Measurements from ENCODE around the gene PALLD.
"Not testable (repeated sequence)": the region's sequence is repeated elsewhere in the genome, so short reads cannot be mapped to it uniquely, and the experiment has no call there.

The PALLD gene

GRCh38 chr4:168777277-168777965 lies 280.6 kb downstream of the PALLD start:
- DNase-seq, result no peak

DNA sequence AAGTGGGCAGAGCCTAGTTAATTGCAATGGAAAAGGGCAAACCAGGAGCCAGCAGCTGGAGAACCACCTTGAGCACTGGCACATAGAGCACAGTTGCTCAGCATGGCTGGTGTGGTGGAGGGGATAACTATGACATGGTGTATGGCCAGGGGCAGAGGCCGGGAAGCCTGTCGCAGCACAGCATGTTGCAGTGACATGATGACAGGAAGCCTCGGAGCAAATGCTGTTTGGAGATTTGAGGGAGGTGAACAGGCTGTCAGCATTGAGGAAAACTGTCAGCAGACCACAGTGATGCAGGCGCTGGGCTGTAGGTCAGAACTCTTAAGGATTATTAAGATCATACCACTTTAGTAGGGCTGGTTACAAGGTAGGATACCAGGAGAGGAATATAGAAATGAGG lies 284.5 kb downstream of the PALLD start:
- no peak for DNase-seq

DNA sequence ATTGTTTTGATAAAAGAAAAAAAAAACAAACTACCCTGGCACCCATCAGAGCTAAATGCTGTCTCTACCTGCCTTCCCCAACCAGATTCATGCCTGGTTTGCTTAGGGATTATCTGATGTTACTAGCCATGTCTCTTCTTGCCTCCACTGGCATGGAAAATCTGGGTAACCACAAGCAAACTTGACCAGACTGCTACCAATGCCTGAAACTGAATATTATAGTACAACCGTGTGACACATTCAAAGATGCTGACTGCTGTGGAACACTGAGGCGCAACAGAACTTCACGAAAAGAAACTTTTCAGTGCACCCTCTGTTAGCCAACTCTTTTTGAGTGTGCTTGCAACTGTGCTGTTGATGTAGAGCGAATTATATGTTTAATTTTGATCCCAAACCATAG lies 285.1 kb downstream of the PALLD start:
- DNase-seq, result no peak

DNA sequence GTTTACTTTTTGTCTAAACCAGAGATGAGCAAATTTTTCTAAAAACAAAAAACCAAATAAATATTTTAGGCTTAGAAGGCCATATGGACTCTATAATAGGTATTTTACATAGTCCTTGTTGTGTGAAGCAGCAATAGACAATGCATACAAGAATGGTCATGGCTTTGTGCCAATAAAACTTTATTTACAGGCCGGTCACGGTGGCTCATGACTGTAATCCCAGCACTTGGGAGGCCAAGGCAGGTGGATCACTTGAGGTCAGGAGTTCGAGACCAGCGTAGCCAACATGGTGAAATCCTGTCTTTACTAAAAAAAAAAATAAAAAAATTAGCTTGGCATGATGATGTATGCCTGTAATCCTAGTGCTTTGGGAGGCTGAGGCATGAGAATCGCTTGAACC lies 285.6 kb downstream of the PALLD start:
- DNase-seq, result no peak

DNA sequence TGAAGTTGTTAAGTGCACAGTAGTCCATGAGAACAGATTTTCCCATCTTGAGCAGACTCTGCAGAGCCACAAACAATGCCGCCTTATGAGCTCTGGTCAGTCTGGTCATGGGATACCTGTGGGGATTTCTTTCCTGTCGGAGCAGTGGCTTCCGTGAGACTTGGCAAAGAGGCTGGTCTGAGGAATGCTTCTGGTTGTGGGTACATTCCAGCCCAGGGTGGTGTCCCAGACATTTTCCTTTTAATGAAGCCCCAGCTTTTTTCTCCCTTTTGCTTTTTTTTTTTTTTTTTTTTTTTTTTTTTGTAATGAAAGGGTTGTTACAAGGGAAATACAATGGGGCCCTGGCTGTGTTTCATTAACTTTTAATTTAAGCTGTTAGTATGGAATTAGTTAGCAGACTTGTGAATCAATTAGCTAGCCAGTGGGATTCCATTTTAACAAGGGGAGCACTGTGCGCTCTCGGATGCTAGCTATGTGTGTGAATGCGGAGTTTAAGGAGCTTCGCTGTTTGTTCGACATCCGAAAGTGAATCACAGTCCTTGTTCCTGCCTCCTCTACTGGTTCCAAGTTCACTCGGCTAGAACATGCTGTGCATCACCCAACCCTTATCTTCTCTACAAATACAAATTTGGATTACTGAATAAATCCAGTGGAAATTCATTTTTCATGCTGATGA lies 288.1 kb downstream of the PALLD start:
- DNase-seq, result no peak

- DNase-seq, result no peak
Observed at GRCh38 chr4:168787334-168787733, 290.5 kb downstream of the PALLD start.

GRCh38 chr4:168787801-168788595 lies 291.1 kb downstream of the PALLD start:
- no peak for DNase-seq

GRCh38 chr4:168790898-168791297 lies 294.0 kb downstream of the PALLD start:
- DNase-seq, result no peak

- no peak for DNase-seq
Observed at GRCh38 chr4:168791376-168791775, 294.5 kb downstream of the PALLD start.

DNA sequence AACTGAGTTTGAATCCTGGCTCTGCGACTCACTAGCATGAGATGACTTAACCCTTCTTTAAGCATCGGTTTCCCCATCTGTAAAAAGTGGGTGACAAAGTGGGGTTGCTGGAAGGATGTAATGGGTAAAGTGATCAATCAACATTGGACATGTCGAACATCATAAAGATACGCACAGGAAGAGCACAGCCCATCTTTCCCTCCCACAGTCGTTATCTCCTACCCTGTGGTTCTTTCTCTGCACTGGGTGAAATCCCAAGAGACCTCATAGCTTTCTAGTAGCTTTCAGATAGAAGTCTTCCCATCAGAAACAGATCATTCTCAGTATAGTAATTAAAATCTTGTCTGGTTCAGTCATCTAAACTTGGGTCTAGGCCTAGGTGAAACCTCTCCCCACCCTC lies 296.7 kb downstream of the PALLD start:
- DNase-seq, result no peak

GRCh38 chr4:168794092-168794707 lies 297.3 kb downstream of the PALLD start:
- DNase-seq, result no peak

DNA sequence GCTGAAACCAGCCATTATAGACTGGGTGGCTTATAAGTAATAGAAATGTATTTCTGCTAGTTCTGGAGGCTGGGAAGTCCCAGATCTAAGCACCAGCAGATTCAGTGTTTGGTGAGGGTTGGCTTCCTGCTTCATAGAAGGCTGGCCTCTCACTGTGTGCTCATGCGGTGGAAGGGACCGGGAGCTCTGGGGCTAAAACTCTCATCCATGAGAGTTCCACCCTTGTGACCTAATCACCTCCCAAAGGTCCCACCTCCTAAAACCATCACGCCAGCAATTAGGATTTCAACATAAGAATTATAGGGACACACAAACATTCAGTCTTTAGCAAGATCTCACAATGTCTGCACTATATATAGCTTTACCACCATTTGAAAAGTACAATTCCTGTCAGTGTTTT lies 298.0 kb downstream of the PALLD start:
- DNase-seq, result no peak

GRCh38 chr4:168795346-168795745 lies 298.5 kb downstream of the PALLD start:
- DNase-seq, result no peak

- peak; percentile 93 for DNase-seq
Observed at GRCh38 chr4:168796362-168797106, 299.7 kb downstream of the PALLD start.

DNA sequence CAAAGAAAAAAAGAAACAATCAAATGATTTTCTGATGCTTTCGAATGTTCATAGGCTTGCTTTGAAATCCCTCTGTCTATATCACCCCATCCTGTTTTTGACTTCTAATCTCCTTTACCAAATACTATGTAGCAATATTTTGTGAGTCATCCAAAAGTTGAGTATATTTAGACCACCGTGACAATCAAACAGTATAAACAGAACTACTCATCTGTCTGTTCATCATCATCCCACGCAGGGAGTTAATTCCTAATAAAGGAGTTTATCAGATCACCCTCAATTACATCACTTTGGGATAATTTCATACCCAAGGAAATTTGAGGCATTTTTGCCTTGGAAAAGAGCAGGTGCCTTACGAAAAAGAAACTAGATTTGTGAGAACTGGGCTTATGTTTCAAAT lies 300.3 kb downstream of the PALLD start:
- DNase-seq, result peak; percentile 86

DNA sequence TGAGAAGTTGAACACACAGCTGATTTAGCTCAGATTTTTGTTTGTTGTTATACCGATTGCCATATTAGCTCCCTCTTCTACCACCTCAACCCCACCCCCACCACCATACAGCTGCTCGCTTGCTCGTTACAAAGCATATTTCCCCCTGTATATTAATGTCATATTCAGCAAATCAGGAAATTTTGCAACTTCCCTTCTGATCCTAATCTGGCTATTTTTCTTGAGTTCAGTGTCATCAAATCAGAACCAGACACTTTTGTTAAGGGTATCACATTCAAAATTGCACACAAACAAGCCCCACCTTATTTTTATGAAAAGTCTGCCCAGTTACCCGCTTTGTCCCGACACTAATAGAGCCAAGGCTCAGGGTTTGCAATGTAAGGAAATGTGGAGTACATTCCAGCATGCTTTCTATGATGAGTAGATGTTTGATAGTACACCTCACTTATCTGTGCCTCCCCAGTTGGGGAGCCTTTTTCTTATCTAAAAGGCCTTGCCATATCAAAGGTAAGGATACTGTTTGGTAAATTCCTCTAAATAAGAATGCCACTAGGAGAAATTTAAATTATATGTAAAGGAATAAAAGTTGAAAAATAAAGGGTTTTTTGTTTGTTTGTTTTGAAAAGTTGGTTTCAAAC lies 301.0 kb downstream of the PALLD start:
- no peak for DNase-seq

DNA sequence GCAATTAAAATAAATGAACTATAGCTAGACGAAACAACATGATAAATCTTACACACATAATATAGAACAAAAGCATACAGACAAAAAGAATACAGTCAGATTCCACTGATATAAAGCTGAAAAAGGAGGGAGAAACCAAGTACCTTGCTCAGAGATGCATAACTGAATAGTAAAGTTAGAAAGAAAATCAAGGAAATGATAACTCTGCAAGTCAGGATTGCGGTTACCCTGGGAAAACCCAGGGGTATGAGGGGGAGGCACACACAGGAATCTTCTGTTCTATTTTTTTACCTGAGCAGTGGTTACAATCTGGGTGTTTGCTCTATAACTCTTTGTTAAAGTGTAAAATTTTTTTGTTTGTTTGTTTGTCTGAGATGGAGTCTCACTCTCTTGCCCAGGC lies 304.1 kb downstream of the PALLD start:
- no peak for DNase-seq

DNA sequence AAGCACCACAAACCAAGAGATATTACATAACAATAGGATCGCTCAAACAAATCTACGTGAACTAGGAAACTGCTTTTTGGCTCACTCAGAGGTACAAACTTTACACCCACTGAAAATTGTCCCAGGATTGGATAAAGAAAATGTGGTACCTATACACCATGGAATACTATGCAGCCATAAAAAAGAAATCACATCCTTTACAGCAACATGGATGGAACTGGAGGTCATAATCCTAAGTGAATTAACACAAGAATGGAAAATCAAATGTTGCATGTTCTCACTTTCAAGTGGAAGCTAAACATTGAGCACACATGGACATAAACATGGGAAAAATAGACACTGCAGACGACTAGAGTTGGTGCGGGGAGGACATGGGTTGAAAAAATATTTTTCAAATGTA lies 305.4 kb downstream of the PALLD start:
- no peak for DNase-seq

DNA sequence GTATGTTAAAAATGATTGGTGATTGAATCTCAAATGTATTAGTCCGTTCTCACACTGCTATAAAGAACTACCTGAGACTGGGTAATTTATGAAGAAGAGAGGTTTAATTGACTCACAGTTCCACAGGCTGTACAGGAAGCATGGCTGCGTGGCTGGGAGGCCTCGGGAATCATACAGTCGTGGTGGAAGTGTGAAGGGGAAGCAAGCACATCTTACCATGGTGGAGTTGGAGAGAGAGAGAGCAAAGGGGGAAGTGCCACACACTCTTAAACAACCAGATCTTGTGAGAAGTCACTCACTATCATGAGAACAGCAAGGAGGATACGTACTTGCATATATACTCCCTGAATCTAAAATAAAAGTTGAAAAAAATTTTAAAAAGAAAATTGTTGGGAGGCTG lies 306.2 kb downstream of the PALLD start:
- not testable (repeated sequence) for DNase-seq

GRCh38 chr4:168803732-168804131 lies 306.9 kb downstream of the PALLD start:
- peak; percentile 70 for DNase-seq

DNA sequence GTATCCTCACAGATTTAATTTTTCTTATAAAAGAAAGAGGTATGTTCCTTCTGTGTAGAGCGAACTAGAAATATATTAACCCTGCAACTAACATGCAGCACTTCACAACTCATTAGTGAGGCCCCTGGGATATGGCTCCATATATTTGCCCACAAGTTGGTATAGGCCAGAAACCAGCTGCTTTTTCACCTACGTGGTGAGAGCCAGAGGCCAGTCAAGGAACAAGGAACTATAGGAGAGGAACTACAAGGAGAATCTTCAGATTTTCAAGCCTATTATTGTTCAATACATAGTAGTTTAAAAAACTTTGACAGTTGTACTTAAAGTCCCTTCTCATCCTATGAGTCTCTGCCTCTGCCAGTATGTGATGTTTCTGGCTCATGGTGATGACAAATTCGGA lies 307.3 kb downstream of the PALLD start:
- DNase-seq, result no peak

DNA sequence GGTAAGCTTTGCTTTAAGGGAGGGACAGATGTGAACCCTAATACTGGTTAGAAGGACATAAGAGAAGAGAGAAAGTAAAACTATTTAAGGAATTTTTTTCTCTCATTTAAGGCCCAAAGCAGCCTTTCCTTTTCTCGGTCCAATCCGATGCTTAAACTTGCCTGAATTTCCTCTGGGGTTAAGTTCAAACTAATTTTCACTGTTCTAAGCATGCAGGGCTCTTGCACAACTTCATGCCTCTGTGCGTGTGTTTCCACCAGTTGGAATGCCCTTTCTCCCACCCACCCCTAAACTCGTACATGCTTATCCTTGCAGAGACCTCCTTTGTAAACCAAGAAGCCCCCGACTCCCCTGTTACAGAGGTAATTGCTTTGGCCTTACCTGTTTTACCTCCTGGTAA lies 308.5 kb downstream of the PALLD start:
- no peak for DNase-seq

Data from EL (cell line).